Measurements from ENCODE around the gene CUL2.
"Not testable (repeated sequence)": the region's sequence is repeated elsewhere in the genome, so short reads cannot be mapped to it uniquely, and the experiment has no call there.

Gene CUL2

GRCh38 chr10:35079265-35079664 is 10.9 kb downstream of the CUL2 start:
- DNase-seq: no peak

- DNase-seq: no peak
These were observed 14.9 kb downstream of the CUL2 start for GRCh38 chr10:35075228-35075627.

- DNase-seq: no peak
These were observed 15.9 kb downstream of the CUL2 start for GRCh38 chr10:35074266-35074665.

GRCh38 chr10:35070521-35070920 is 19.6 kb downstream of the CUL2 start:
- no peak for DNase-seq

GRCh38 chr10:35063837-35064454 is 26.2 kb downstream of the CUL2 start:
- DNase-seq: no peak

GRCh38 chr10:35059481-35059880 is 30.7 kb downstream of the CUL2 start:
- DNase-seq: no peak

GRCh38 chr10:35058686-35059085 is 31.5 kb downstream of the CUL2 start:
- DNase-seq: no peak

- peak in 1 of 2 experiments; percentile 38 for DNase-seq
These were observed 32.0 kb downstream of the CUL2 start for GRCh38 chr10:35058134-35058533.

GRCh38 chr10:35056686-35057085 is 33.5 kb downstream of the CUL2 start:
- no peak for DNase-seq

- no peak for DNase-seq
These were observed 34.0 kb downstream of the CUL2 start for GRCh38 chr10:35056133-35056532.

GRCh38 chr10:35050568-35050967 is 39.6 kb downstream of the CUL2 start:
- no peak for DNase-seq

GRCh38 chr10:35046074-35046473 is 44.1 kb downstream of the CUL2 start:
- DNase-seq: no peak

- DNase-seq: not testable (repeated sequence)
These were observed 44.9 kb downstream of the CUL2 start for GRCh38 chr10:35045275-35045674.

- no peak for DNase-seq
These were observed 46.3 kb downstream of the CUL2 start for GRCh38 chr10:35043796-35044344.

- DNase-seq: no peak
These were observed 47.4 kb downstream of the CUL2 start for GRCh38 chr10:35042783-35043182.

GRCh38 chr10:35041502-35041879 is 48.6 kb downstream of the CUL2 start:
- no peak for DNase-seq

- no peak for DNase-seq
These were observed 49.2 kb downstream of the CUL2 start for GRCh38 chr10:35040760-35041501.

GRCh38 chr10:35037104-35037503 is 53.0 kb downstream of the CUL2 start:
- DNase-seq: no peak

- DNase-seq: peak in 1 of 2 experiments; percentile 17
These were observed 54.5 kb downstream of the CUL2 start for GRCh38 chr10:35035606-35036005.

GRCh38 chr10:35027567-35027966 is 62.6 kb downstream of the CUL2 start:
- DNase-seq: peak; percentile 15 to 20

- no peak for DNase-seq
These were observed 64.2 kb downstream of the CUL2 start for GRCh38 chr10:35025916-35026315.

- DNase-seq: no peak
These were observed 69.7 kb downstream of the CUL2 start for GRCh38 chr10:35020481-35020880.

GRCh38 chr10:35019041-35020024 is 70.8 kb downstream of the CUL2 start:
- DNase-seq: no peak

Measured in AML-193 (cell line).